Suppressor macrophage (primary cell): ENCODE measurements around the gene PCNX1.

Experiments used
- DNase-seq, 4 experiments: peaks; one replicate each; pipeline ENCODE4 v3.0.0-alpha.2; 2020 to 2022

The PCNX1 gene

GRCh38 chr14:70889555-70889954 is 17.7 kb upstream of the PCNX1 start:
- DNase-seq: no peak

- no peak for DNase-seq
These were observed 16.2 kb upstream of the PCNX1 start for GRCh38 chr14:70890826-70891659.

- no peak for DNase-seq
These were observed 15.5 kb upstream of the PCNX1 start for GRCh38 chr14:70891737-70892136.

GRCh38 chr14:70893062-70893845 is 14.0 kb upstream of the PCNX1 start:
- DNase-seq: no peak

GRCh38 chr14:70893858-70894291 is 13.4 kb upstream of the PCNX1 start:
- DNase-seq: no peak

GRCh38 chr14:70894868-70895267 is 12.4 kb upstream of the PCNX1 start:
- DNase-seq: peak; percentile 50 to 77 (median 63)

DNA sequence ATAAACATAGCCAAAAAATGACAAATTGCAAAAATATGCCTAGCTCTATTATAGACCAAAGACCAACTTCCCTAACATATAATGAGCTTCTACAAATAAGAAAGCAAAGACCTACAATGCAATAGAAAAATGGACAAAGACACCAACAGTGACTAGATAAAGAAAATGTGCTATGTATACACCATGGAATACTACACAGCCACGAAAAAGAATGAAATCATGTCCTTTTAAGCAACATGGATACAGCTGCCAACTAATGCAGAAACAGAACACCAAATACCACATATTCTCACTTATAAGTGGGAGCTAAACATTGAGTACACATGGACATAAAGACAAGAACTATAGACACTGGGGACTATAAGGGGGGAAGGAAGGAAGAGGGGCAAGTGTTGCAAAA is 10.9 kb upstream of the PCNX1 start:
- DNase-seq: no peak

DNA sequence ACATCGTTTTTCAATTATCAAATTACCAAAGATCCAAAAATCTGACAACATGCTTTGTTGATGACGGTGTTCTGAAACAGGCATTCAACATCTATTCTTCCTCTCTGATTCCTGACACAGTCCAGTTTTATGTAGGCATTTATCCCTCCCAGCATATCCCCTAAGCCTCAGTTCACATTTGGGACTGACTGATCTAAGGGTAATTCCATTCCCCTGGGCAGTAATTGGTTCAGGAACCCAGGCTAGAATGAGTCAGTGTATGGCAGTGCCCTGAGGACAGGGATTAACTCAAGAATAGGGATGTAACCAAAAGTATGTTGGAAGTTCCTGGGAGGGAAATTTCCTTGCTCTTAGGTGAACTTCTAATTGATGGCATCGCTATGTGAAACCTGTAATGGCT is 10.3 kb upstream of the PCNX1 start:
- DNase-seq: no peak

DNA sequence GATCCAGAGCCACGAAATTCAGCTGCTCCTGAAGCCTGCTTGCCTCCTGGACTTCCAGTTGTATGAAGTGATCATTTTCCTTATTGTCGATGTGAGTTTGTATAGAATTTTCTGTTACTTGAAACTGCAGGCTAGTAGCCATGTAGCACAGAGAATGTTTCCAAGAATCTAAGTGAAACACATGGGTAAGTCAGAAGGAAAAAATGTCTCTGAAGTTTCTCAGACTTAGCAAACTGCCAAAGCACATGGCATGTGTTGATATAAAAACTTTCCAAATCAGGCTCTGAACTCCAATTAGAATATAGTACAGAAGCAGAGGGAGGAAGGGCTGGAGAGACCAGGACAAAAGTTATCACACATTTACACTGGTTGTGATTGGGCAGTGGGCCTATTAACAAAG is 9.8 kb upstream of the PCNX1 start:
- no peak for DNase-seq

DNA sequence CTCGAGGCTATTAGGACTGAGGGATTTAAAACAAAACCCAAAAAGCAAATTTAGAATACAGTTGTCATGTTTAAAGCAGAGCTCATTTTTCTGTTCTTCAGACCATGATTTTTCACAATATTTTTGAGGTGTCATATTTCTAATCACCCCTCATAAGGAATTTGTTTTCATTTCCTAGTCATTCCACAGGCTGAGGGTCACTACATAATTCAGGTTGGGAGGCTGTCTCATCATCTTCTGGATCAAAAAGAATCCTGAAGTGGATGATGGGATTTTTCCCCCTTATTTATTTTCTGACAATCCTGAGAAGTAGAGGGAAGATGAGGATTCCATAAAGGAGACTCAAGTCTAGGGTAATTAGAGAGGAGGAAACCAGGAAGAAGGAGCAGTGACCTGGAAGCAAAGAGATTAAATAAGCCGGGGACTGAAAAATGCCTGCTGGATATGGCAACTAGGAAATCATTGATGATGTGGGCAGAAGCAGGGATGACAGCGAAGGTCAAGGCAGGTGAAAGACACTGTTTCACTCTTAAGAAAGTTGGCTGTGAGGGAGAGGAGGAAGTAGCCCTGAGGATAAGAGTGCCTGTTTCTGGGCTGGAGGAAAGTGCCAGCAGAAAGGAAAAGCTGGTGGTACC is 9.0 kb upstream of the PCNX1 start:
- DNase-seq: no peak

GRCh38 chr14:70901269-70901668 is 6.0 kb upstream of the PCNX1 start:
- DNase-seq: no peak

DNA sequence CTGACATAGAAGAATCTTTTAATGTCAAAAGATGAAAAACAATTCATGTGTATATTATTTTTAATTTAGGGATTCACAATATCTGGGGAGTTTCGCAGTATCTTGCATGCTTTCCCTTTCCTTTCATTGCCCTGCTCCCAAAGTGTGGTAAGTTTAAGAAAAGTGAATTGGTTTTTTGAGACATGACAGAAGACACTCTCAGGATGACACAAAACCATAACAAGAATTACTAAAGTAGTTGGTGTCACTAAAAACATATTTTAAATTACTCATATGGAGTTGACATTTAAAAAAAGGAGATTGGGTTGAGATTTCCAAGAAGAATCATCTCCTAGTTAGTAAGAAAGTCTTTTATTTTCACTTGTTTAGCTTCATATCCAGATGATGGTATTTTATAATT is 5.1 kb upstream of the PCNX1 start:
- no peak for DNase-seq

- no peak for DNase-seq
These were observed 2.9 kb upstream of the PCNX1 start for GRCh38 chr14:70904373-70904772.

GRCh38 chr14:70905301-70905700 is 2.0 kb upstream of the PCNX1 start:
- DNase-seq: no peak

DNA sequence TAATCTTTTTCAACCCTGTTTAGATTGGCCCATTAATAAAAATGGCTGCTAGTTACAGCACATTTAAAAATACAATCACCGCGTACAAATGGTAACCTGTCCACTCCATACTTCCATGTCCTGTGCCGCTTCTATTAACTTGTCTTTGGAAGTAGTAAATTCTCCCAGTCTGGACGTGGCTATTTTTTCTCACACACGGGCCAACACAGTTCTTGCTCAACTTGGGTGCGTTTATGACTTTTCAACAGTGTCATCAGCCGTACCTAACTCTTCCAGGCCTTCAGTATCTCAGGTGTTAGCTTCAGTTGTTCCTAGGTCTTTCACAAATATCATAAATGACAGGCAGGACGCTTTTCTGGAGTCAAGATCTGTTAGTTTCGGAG is 475 bp upstream of the PCNX1 start:
- DNase-seq: no peak

GRCh38 chr14:70907996-70908934 is 1.0 kb downstream of the PCNX1 start:
- DNase-seq: peak; percentile 28 to 61 (median 48)

DNA sequence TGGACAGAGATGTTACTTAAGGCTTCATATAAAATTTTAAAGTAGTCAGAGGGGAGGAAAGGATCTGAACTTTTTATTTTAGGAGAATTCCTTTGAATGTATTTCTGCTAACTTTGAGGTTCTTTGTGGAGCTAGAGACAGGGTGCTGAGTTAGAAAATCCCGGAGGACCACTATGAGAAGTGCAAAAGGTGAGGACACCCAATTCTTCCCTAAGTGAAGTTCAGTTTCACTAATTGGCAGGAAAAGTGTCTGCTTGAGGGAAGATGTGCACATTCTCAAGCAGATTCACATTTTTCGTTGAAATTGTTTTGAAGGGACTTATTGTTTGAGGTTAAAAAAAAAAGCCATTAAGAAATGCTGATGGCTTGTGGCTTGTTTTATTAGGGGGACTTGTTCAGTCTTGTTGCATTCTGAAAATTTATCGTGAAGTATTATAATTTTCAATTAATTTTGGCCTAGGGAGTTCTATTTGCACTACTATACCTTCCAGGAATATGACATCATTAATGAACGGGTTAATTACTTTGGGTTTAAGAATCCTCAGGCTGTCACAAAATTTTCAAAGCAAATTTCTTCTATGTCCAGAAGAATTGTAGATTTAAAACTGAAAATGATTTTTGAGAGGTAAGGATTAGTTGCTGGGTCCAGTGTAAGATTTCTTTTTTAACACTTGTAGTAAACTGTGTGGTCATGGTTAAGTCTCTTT is 1.8 kb downstream of the PCNX1 start:
- DNase-seq: no peak

- DNase-seq: peak in 1 of 4 experiments; percentile 21
These were observed 2.7 kb downstream of the PCNX1 start for GRCh38 chr14:70909733-70910614.

DNA sequence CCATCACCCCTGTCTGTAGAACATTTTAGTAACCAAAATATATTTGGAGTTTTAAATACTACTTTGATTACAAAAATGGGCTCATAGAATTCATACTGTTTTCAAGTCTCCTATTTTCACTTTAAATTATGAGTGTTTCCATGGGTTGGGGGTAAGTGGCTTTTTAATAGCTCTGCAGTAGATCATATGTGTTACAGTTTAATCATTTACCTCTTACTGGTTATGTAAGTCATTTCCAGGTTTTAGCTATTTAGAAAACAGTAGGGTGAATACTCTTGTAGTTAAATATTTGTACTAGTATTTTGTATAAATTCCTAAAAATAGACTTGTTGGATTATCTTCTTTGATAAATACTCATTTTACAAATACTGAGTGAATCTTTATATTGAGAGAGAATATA is 8.2 kb downstream of the PCNX1 start:
- no peak for DNase-seq

GRCh38 chr14:70916300-70916699 is 9.0 kb downstream of the PCNX1 start:
- DNase-seq: no peak

GRCh38 chr14:70916799-70917198 is 9.5 kb downstream of the PCNX1 start:
- peak in 1 of 4 experiments; percentile 49 for DNase-seq
